Calu3 (cell line): Measurements from ENCODE around the gene PTPRN2. TPM values are rescaled to one million over a fixed set of nuclear protein-coding genes. Genes with fewer than 3 reads are reported as not detected.
"Not testable (repeated sequence)": the region's sequence is repeated elsewhere in the genome, so short reads cannot be mapped to it uniquely, and the experiment has no call there.

Source experiments
- BruUV-seq: library from RNA; stranded (reverse); fragments of 400-500 nt; replicated peaks from 2 replicates; lab custom pipeline; 2021; lab: Mats Ljungman, UMichigan
- CTCF ChIA-PET: fragments of 300-600 bp; sonication (Branson Sonifier 250); formaldehyde crosslinking; loops from one replicate; lab custom pipeline; 2022; ENCODE audit warnings: antibody characterized with exemption; lab: Charles Lee
- DNase-seq: peaks from one replicate; pipeline ENCODE4 v3.0.0; 2022
- H3K27ac Mint-ChIP-seq: one replicate; pipeline ENCODE4 v1.8.0; 2022; ENCODE audit warnings: mixed read lengths; ENCODE audit not compliant: unreplicated experiment
- H3K27me3 Mint-ChIP-seq: one replicate; pipeline ENCODE4 v1.8.0; 2022; ENCODE audit warnings: mixed read lengths; ENCODE audit not compliant: unreplicated experiment
- H3K36me3 Mint-ChIP-seq: one replicate; pipeline ENCODE4 v1.8.0; 2022; ENCODE audit warnings: mild to moderate bottlenecking, moderate library complexity, mixed read lengths; ENCODE audit not compliant: insufficient read depth, unreplicated experiment
- H3K4me1 Mint-ChIP-seq: one replicate; pipeline ENCODE4 v1.8.0; 2022; ENCODE audit warnings: mild to moderate bottlenecking, low read depth, mixed read lengths; ENCODE audit not compliant: unreplicated experiment
- H3K4me3 Mint-ChIP-seq: one replicate; pipeline ENCODE4 v1.8.0; 2022; ENCODE audit warnings: mild to moderate bottlenecking, low read depth, moderate library complexity, mixed read lengths; ENCODE audit not compliant: unreplicated experiment
- H3K9me3 Mint-ChIP-seq: one replicate; pipeline ENCODE4 v1.8.0; 2022; ENCODE audit warnings: low read depth, mixed read lengths; ENCODE audit not compliant: unreplicated experiment
- intact Hi-C: fragments of 100-400 bp; cut with micrococcal nuclease; formaldehyde crosslinking; loops from one replicate; pipeline ENCODE4 v1.10.0; 2022; ENCODE audit not compliant: unreplicated experiment
- total RNA-seq: library from RNA; stranded (reverse); gene quantifications from 2 replicates; pipeline ENCODE4 v1.2.3, GENCODE V29; 2022
- TF ChIP-seq, protein P1 (sequence below): fragments of 200-600 bp; IDR thresholded peaks from one replicate; pipeline ENCODE4 v1.8.0; 2022; ENCODE audit warnings: antibody characterized with exemption; ENCODE audit not compliant: unreplicated experiment

Gene PTPRN2
- total RNA-seq, 1 experiment from 2014 or later, result 2.0 TPM

DNA sequence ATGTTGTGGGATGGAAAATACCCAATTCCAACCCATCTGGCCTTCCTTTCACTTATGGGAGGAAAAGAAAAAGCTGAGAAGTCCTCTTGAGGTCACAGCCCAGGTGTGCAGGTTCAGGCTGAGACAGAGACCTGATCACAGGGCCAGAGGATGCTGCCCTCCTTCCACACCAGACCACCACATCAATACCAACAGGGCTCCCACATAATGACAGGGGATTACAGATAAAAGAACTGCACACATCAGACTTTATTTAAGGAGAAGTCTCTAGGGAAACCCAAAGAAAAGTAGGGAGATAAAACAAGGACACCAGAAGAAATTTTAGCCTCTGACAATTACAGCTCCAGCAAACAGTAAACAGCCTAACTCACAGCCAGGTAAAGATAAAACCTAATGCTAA lies 548.4 kb downstream of the PTPRN2 start:
- BruUV-seq, result no TSS peak
- peaks cover 20% of the 10 kb centered on the region for H3K9me3 Mint-ChIP-seq

DNA sequence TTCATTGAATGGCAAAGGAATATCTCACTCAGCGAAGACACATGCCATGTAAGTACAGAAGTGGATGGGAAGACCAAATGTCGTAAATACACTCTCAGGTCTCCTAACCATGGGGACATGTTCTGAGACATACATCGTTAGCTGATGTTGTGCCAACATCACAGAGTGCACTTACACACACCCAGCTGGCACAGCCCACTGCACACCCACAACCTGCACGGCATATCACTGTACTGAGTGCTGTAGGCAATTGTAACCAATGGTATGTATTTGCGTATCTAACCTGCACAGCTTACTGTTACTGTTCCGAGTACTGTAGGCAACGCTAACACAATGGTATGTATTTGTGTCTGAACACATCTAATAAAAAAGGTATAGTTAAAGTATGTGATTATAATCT lies 550.4 kb downstream of the PTPRN2 start:
- BruUV-seq, result no TSS peak
- H3K4me1 Mint-ChIP-seq, result no peaks in the 10 kb centered on the region
- intact Hi-C loops, result no loop called here

More for the DNA sequence above, 548.4 kb downstream of the PTPRN2 start:
- CTCF ChIA-PET, result no interaction called here
- intact Hi-C loops, result no loop called here
- H3K36me3 Mint-ChIP-seq, result no peaks in the 10 kb centered on the region
- no peak overlapping the region for H3K27ac Mint-ChIP-seq
- no peak for DNase-seq
- no peaks in the 10 kb centered on the region for H3K4me1 Mint-ChIP-seq
- H3K27me3 Mint-ChIP-seq, result no peaks in the 10 kb centered on the region
- H3K4me3 Mint-ChIP-seq, result no peak overlapping the region
- TF ChIP-seq, protein P1, sequence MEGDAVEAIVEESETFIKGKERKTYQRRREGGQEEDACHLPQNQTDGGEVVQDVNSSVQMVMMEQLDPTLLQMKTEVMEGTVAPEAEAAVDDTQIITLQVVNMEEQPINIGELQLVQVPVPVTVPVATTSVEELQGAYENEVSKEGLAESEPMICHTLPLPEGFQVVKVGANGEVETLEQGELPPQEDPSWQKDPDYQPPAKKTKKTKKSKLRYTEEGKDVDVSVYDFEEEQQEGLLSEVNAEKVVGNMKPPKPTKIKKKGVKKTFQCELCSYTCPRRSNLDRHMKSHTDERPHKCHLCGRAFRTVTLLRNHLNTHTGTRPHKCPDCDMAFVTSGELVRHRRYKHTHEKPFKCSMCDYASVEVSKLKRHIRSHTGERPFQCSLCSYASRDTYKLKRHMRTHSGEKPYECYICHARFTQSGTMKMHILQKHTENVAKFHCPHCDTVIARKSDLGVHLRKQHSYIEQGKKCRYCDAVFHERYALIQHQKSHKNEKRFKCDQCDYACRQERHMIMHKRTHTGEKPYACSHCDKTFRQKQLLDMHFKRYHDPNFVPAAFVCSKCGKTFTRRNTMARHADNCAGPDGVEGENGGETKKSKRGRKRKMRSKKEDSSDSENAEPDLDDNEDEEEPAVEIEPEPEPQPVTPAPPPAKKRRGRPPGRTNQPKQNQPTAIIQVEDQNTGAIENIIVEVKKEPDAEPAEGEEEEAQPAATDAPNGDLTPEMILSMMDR, result no peak

DNA sequence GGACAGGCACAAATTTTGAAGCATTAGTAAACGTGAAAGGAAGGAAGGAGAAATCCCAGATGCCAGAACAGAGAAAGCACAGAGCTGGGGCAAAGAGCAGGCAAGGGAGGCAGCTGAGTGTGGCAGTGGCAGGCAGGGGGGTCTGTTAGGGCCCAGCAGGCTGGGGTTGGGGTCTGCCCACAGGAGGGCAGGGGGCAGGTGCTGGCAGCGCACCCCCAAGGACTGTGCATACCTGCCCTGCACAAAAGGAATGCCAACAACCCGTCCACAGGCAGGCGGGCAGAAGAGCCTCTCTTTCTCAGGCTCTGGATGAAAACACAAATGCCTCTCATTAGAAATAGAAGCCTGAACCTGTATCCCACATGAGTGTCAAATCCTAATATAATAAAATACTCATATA lies 552.3 kb downstream of the PTPRN2 start:
- H3K27me3 Mint-ChIP-seq, result no peaks in the 10 kb centered on the region
- TF ChIP-seq, protein P1, result no peak
- no TSS peak for BruUV-seq
- peaks cover 4% of the 10 kb centered on the region for H3K36me3 Mint-ChIP-seq
- CTCF ChIA-PET, result no interaction called here
- intact Hi-C loops, result no loop called here
- DNase-seq, result no peak
- no peaks in the 10 kb centered on the region for H3K4me1 Mint-ChIP-seq
- H3K9me3 Mint-ChIP-seq, result peaks cover 30% of the 10 kb centered on the region
- H3K4me3 Mint-ChIP-seq, result no peak overlapping the region
- H3K27ac Mint-ChIP-seq, result no peak overlapping the region

More for the DNA sequence above, 550.4 kb downstream of the PTPRN2 start:
- Mint-ChIP-seq H3K27me3 (no peaks in the 10 kb centered on the region), H3K9me3 (peaks cover 26% of the 10 kb centered on the region), H3K36me3 (peaks cover 4% of the 10 kb centered on the region), H3K27ac (no peak overlapping the region), H3K4me3 (no peak overlapping the region)
- TF ChIP-seq, protein P1, result no peak
- CTCF ChIA-PET, result no interaction called here
- DNase-seq, result no peak

DNA sequence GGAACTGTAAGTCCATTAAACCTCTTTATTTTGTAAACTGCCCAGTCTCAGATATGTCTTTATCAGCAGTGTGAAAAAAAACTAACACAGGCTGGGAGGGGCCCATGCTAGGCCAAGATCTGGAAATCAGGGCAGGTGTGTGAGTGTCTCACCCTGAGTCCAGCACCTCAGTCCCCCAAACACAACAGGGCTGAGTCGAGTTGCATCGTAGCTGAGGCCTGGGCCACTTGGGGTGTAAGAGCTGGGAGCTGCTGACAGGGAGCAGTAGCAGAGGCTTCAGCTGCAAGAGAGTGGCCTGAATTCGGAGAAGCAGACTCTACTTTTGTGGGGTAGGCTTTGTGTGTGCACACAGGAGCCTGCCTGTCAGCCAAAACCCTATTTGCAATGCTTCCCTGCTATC lies 553.1 kb downstream of the PTPRN2 start:
- H3K9me3 Mint-ChIP-seq, result peaks cover 23% of the 10 kb centered on the region
- H3K4me1 Mint-ChIP-seq, result no peaks in the 10 kb centered on the region
- H3K27me3 Mint-ChIP-seq, result no peaks in the 10 kb centered on the region
- no peak overlapping the region for H3K4me3 Mint-ChIP-seq
- intact Hi-C loops, result no loop called here
- DNase-seq, result no peak
- no peak overlapping the region for H3K27ac Mint-ChIP-seq
- TF ChIP-seq, protein P1, result no peak
- BruUV-seq, result no TSS peak
- H3K36me3 Mint-ChIP-seq, result peaks cover 4% of the 10 kb centered on the region
- CTCF ChIA-PET, result no interaction called here

DNA sequence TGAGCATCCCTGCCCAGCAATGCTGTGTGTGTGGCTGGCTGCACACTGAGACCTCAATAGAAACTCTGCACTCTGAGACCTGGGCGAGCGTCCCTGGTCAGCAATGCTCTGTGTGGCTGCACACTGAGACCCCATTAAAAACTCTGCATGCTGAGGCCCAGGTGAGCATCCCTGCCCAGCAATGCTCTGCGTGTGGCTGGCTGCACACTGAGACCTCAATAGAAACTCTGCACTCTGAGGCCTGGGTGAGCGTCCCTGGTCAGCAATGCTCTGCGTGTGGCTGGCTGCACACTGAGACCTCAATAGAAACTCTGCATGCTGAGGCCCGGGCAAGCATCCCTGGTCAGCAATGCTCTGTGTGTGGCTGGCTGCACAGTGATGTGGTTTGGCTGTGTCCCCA lies 553.7 kb downstream of the PTPRN2 start:
- intact Hi-C loops, H3K27me3 Mint-ChIP-seq, BruUV-seq, H3K36me3 Mint-ChIP-seq, H3K4me3 Mint-ChIP-seq, H3K4me1 Mint-ChIP-seq, H3K27ac Mint-ChIP-seq, CTCF ChIA-PET, DNase-seq: not testable (repeated sequence)
- peaks cover 27% of the 10 kb centered on the region for H3K9me3 Mint-ChIP-seq
